Thoracic aorta (tissue), 2 donors: Measurements from ENCODE around the gene INPPL1. TPM values are rescaled to one million over a fixed set of nuclear protein-coding genes. Genes with fewer than 3 reads are reported as not detected.

Experiments used
- ATAC-seq: fragments of 150-250 bp; one replicate; pipeline ENCODE4 v1.8.0; 2017; ENCODE audit warnings: low read depth; ENCODE audit not compliant: insufficient number of reproducible peaks, low FRiP score
- DNase-seq: peaks from one replicate; pipeline ENCODE4 v3.0.0-alpha.2; 2020; ENCODE audit warnings: low spot score
- H3K27ac ChIP-seq, 2 donors: fragments of 200-600 bp; sonication (generic); 1 replicate in 1 of 2; 2 replicates in 1 of 2; pipeline ENCODE4 v1.5.1; 2016; ENCODE audit warnings: mild to moderate bottlenecking in 2 of 2, moderate library complexity in 2 of 2
- H3K27me3 ChIP-seq: fragments of 200-600 bp; sonication (generic); replicated peaks from 2 replicates; pipeline ENCODE4 v1.6.0; 2016; ENCODE audit warnings: mild to moderate bottlenecking; ENCODE audit not compliant: insufficient read depth
- H3K36me3 ChIP-seq: fragments of 200-600 bp; sonication (generic); one replicate; pipeline ENCODE4 v1.5.1; 2016
- H3K4me1 ChIP-seq, 2 donors: fragments of 200-600 bp; sonication (generic); 1 replicate in 1 of 2; 2 replicates in 1 of 2; pipeline versions ENCODE4 v1.5.1 to v1.6.0; 2016; ENCODE audit warnings: low read depth in 2 of 2, mild to moderate bottlenecking in 1 of 2; ENCODE audit not compliant: control insufficient read depth in 1 of 2
- H3K4me3 ChIP-seq: fragments of 200-600 bp; sonication (generic); 2 replicates; pipeline ENCODE4 v1.5.1; 2016; ENCODE audit warnings: mild to moderate bottlenecking
- H3K9me3 ChIP-seq: fragments of 200-600 bp; sonication (generic); 2 replicates; pipeline ENCODE4 v1.5.1; 2016
- total RNA-seq, 2 donors: library from RNA; depleted of rRNA; stranded (reverse); fragments of >200 nt; gene quantifications; one replicate each; pipeline versions ENCODE4 v1.1.0 to v1.2.3, GENCODE V29; 2016
- TF ChIP-seq, protein P1 (sequence below): fragments of 200-600 bp; sonication (generic); IDR thresholded peaks from one replicate; pipeline ENCODE4 v1.5.1; 2019; ENCODE audit warnings: antibody characterized with exemption

The INPPL1 gene
- total RNA-seq, 2 donors from 2014 or later: 108 to 113 TPM

- Histone ChIP-seq H3K9me3 (no peaks in the 10 kb centered on the region), H3K36me3 (peaks cover 64% of the 10 kb centered on the region), H3K4me3 (no peak overlapping the region), H3K27ac (no peak overlapping the region), H3K27me3 (no peaks in the 10 kb centered on the region), H3K4me1 (peaks cover 3 to 26% of the 10 kb centered on the region in 2 donors)
- ATAC-seq (no peak), DNase-seq (no peak)
- TF ChIP-seq, protein P1, sequence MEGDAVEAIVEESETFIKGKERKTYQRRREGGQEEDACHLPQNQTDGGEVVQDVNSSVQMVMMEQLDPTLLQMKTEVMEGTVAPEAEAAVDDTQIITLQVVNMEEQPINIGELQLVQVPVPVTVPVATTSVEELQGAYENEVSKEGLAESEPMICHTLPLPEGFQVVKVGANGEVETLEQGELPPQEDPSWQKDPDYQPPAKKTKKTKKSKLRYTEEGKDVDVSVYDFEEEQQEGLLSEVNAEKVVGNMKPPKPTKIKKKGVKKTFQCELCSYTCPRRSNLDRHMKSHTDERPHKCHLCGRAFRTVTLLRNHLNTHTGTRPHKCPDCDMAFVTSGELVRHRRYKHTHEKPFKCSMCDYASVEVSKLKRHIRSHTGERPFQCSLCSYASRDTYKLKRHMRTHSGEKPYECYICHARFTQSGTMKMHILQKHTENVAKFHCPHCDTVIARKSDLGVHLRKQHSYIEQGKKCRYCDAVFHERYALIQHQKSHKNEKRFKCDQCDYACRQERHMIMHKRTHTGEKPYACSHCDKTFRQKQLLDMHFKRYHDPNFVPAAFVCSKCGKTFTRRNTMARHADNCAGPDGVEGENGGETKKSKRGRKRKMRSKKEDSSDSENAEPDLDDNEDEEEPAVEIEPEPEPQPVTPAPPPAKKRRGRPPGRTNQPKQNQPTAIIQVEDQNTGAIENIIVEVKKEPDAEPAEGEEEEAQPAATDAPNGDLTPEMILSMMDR: no peak
Observed at GRCh38 chr11:72229336-72229924, 4.9 kb downstream of the INPPL1 start.

DNA sequence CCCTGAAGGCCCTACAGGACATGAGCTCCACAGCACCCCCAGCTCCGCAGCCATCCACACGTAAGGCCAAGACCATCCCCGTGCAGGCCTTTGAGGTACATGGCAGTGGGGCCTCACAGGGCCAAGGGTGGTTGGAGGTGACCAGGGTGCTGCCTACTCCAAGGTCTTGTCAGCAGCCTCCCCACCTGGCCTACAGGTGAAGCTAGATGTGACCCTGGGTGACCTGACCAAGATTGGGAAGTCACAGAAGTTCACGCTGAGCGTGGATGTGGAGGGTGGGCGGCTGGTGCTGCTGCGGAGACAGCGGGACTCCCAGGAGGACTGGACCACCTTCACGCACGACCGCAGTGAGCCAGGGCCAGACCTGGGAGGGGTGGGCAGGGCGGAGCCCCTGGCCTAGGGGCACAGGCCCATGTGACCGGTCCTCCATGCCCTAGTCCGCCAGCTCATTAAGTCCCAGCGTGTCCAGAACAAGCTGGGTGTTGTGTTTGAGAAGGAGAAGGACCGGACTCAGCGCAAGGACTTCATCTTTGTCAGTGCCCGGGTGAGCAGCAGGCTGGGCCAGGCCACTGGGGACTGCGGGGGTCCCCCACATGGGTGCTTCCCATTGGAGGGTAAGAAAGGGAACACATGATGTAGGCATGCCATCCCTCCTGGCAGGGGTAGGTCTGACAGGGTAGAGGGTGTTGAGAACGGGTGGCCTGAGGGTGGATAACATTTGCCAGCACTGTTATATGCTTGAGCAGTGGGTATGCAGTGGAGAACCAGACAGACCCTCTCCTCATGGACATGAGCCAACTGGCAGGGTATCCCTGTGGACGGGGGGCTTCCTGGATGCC is 5.6 kb downstream of the INPPL1 start:
- peaks cover 70% of the 10 kb centered on the region for H3K36me3 ChIP-seq
- DNase-seq: no peak
- ATAC-seq: no peak
- H3K27me3 ChIP-seq: no peaks in the 10 kb centered on the region
- no peak overlapping the region for H3K4me3 ChIP-seq
- no peaks in the 10 kb centered on the region for H3K9me3 ChIP-seq
- TF ChIP-seq, protein P1: no peak
- no peak overlapping the region for H3K27ac ChIP-seq
- peaks cover 3 to 25% of the 10 kb centered on the region in 2 donors for H3K4me1 ChIP-seq

GRCh38 chr11:72230764-72231365 is 6.3 kb downstream of the INPPL1 start:
- Histone ChIP-seq H3K36me3 (peaks cover 77% of the 10 kb centered on the region), H3K27ac (no peak overlapping the region), H3K9me3 (no peaks in the 10 kb centered on the region), H3K4me3 (no peak overlapping the region), H3K27me3 (no peaks in the 10 kb centered on the region), H3K4me1 (peaks cover under 1 to 18% of the 10 kb centered on the region in 2 donors)
- ATAC-seq (no peak), DNase-seq (no peak)
- TF ChIP-seq, protein P1: no peak

DNA sequence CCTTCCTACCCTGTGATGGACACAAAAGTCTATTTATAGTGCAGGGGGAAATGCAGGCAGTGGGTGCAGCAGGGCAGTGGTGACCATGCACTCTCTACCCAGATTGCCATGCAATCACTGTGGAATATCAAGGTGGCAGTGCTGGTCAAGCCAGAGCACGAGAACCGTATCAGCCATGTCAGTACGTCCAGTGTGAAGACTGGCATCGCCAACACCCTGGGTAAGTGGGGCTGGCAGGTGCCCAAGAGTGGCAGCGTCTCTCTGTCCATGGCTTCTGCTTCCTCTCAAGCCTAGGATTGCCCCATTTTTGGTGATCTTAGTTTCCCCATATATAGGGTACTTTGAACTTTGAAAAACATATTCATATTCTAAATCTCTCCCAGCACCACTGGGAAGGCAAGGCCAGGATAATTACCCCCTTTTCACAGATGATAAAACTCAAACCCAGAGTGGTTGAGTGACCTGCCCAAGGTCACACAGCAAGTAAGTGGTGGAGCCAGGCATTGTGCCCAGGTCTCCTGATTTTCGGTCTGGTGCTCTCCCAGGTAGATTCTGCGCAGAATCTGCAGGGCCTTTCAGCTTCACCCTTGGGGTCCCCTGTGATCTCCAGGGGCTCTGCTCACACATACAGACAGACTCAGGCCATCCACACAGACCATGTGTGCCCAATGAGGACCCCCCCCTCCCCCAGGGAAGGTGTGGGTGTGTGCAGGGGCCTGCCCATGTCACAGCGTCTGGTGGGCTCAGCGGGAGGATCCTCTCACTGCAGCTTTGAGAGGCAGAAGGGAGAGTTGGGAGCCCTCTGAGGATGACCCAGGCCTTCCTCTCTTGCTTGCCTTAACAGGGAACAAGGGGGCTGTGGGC is 7.1 kb downstream of the INPPL1 start:
- H3K4me1 ChIP-seq: peaks cover 0 to 12% of the 10 kb centered on the region in 2 donors
- no peak overlapping the region for H3K27ac ChIP-seq
- TF ChIP-seq, protein P1: no peak
- H3K4me3 ChIP-seq: no peak overlapping the region
- peaks cover 79% of the 10 kb centered on the region for H3K36me3 ChIP-seq
- H3K9me3 ChIP-seq: no peaks in the 10 kb centered on the region
- DNase-seq (no peak), ATAC-seq (no peak)
- H3K27me3 ChIP-seq: no peaks in the 10 kb centered on the region
